HepG2 (cell line): ENCODE data around the gene KAZN. TPM values are rescaled to one million over a fixed set of nuclear protein-coding genes. Genes with fewer than 3 reads are reported as not detected.

Source experiments
- GTF2F1 ChIP-seq: fragments of 150-350 bp; IDR thresholded peaks from 2 replicates; pipeline ENCODE4 v1.6.1; 2014; ENCODE audit warnings: low read length
- HMGA1 ChIP-seq: sonication (generic); formaldehyde crosslinking; conservative IDR thresholded peaks from 2 replicates; pipeline ENCODE4 v1.4.0; 2020; ENCODE audit warnings: missing genetic modification reagents
- NCOA2 ChIP-seq: sonication (generic); formaldehyde crosslinking; IDR thresholded peaks from 2 replicates; pipeline ENCODE4 v1.8.0; 2022; ENCODE audit warnings: inconsistent platforms
- NFYB ChIP-seq: sonication (generic); formaldehyde crosslinking; IDR thresholded peaks from 2 replicates; pipeline ENCODE4 v1.4.0; 2020; ENCODE audit warnings: missing genetic modification reagents
- SNRNP70 ChIP-seq: fragments of 200-400 bp; formaldehyde crosslinking; IDR thresholded peaks from 2 replicates; pipeline ENCODE4 v1.6.1; 2017; ENCODE audit warnings: mild to moderate bottlenecking, low read depth, low read length, moderate library complexity
- SOX13 ChIP-seq, 3 experiments: fragments of 450-650 bp in 1 of 3; sonication (generic) in 1 of 3; formaldehyde crosslinking in 1 of 3; IDR thresholded peaks in 2 of 3; conservative IDR thresholded peaks in 1 of 3; 2 replicates each; pipeline versions ENCODE4 v1.5.0 to v1.6.1; 2016 to 2020; ENCODE audit warnings: antibody characterized with exemption in 1 of 3, mild to moderate bottlenecking in 1 of 3, missing compliant biosample characterization in 1 of 3, missing genetic modification reagents in 1 of 3, moderate library complexity in 1 of 3
- ZNF256 ChIP-seq: sonication (generic); formaldehyde crosslinking; conservative IDR thresholded peaks from 2 replicates; pipeline ENCODE4 v1.4.0; 2020; ENCODE audit warnings: missing genetic modification reagents
- ZNF468 ChIP-seq: sonication (generic); formaldehyde crosslinking; IDR thresholded peaks from 2 replicates; pipeline ENCODE4 v1.8.0; 2022; ENCODE audit warnings: mild to moderate bottlenecking, moderate library complexity, missing genetic modification reagents
- ZNF674 ChIP-seq: sonication (generic); formaldehyde crosslinking; IDR thresholded peaks from 2 replicates; pipeline ENCODE4 v1.5.0; 2020; ENCODE audit warnings: low read depth, mild to moderate bottlenecking, missing genetic modification reagents
- polyA plus RNA-seq, 8 experiments: library from polyadenylated mRNA; depleted of rRNA in 3 of 8; stranded (reverse) in 7 of 8; unstranded in 1 of 8; fragments of >200 nt; fragmentation: Illumina TruSeq in 4 of 8; extraction: Trizol in 4 of 8; gene quantifications; 2 replicates each; pipeline versions ENCODE4 v1.2.1 to v1.2.3, GENCODE V29; 2011 to 2016; ENCODE audit warnings: low read depth in 4 of 8, missing spikeins in 1 of 8, mixed read lengths in 1 of 8; ENCODE audit not compliant: insufficient read depth in 1 of 8
- total RNA-seq, 5 experiments: library from RNA; depleted of rRNA; stranded (reverse); fragments of >200 nt; fragmentation: Illumina TruSeq; extraction: Trizol; gene quantifications; 2 replicates each; pipeline ENCODE4 v1.2.3, GENCODE V29; 2016; ENCODE audit warnings: low read depth in 1 of 5
- TF ChIP-seq, protein P1 (sequence below): IDR thresholded peaks from 2 replicates; pipeline ENCODE4 v1.6.1; 2016; ENCODE audit warnings: low read depth, missing genetic modification reagents, missing compliant biosample characterization
- TF ChIP-seq, protein P2 (sequence below): sonication (generic); formaldehyde crosslinking; IDR thresholded peaks from 2 replicates; pipeline ENCODE4 v1.5.0; 2020; ENCODE audit warnings: mild to moderate bottlenecking, missing genetic modification reagents, borderline replicate concordance
- TF ChIP-seq, protein P3 (sequence below): sonication (generic); formaldehyde crosslinking; IDR thresholded peaks from 2 replicates; pipeline ENCODE4 v1.4.0; 2020; ENCODE audit warnings: missing genetic modification reagents
- TF ChIP-seq, protein P4 (sequence below): sonication (generic); formaldehyde crosslinking; IDR thresholded peaks from 2 replicates; pipeline ENCODE4 v1.4.0; 2020; ENCODE audit warnings: mild to moderate bottlenecking, missing genetic modification reagents
- TF ChIP-seq, protein P5 (sequence below): sonication (generic); formaldehyde crosslinking; IDR thresholded peaks from 2 replicates; pipeline ENCODE4 v1.5.0; 2020; ENCODE audit warnings: missing genetic modification reagents

The KAZN gene
- total and polyA plus RNA-seq, 2 of the 13 experiments (the other 11 are each of a cell fraction or from before 2014, with no cell fraction given): 10.4 to 13.5 TPM

DNA sequence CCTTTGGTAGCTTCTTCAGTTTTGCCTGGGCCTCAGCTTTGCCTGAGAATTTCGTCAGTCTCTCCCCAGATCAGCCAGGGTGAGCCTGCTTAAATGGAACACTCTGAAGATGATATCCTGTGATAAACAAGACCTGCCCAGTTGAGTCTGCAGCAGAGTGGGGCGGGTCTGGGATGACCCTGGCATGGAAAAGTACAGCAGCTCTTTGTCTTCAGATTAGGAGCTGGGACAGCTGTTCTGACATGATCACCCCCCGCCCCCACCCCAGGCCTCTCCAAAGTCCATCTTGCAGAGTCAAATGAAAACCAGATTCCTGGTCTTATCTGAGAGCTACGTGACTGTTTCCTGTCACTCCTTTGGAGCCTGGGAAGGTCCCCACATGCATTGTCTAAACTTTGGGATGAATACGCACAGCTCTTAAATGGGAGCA, 552.9 kb downstream of the KAZN start (continued):
- TF ChIP-seq, protein P1, sequence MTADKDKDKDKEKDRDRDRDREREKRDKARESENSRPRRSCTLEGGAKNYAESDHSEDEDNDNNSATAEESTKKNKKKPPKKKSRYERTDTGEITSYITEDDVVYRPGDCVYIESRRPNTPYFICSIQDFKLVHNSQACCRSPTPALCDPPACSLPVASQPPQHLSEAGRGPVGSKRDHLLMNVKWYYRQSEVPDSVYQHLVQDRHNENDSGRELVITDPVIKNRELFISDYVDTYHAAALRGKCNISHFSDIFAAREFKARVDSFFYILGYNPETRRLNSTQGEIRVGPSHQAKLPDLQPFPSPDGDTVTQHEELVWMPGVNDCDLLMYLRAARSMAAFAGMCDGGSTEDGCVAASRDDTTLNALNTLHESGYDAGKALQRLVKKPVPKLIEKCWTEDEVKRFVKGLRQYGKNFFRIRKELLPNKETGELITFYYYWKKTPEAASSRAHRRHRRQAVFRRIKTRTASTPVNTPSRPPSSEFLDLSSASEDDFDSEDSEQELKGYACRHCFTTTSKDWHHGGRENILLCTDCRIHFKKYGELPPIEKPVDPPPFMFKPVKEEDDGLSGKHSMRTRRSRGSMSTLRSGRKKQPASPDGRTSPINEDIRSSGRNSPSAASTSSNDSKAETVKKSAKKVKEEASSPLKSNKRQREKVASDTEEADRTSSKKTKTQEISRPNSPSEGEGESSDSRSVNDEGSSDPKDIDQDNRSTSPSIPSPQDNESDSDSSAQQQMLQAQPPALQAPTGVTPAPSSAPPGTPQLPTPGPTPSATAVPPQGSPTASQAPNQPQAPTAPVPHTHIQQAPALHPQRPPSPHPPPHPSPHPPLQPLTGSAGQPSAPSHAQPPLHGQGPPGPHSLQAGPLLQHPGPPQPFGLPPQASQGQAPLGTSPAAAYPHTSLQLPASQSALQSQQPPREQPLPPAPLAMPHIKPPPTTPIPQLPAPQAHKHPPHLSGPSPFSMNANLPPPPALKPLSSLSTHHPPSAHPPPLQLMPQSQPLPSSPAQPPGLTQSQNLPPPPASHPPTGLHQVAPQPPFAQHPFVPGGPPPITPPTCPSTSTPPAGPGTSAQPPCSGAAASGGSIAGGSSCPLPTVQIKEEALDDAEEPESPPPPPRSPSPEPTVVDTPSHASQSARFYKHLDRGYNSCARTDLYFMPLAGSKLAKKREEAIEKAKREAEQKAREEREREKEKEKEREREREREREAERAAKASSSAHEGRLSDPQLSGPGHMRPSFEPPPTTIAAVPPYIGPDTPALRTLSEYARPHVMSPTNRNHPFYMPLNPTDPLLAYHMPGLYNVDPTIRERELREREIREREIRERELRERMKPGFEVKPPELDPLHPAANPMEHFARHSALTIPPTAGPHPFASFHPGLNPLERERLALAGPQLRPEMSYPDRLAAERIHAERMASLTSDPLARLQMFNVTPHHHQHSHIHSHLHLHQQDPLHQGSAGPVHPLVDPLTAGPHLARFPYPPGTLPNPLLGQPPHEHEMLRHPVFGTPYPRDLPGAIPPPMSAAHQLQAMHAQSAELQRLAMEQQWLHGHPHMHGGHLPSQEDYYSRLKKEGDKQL: no peak
- TF ChIP-seq, protein P2, sequence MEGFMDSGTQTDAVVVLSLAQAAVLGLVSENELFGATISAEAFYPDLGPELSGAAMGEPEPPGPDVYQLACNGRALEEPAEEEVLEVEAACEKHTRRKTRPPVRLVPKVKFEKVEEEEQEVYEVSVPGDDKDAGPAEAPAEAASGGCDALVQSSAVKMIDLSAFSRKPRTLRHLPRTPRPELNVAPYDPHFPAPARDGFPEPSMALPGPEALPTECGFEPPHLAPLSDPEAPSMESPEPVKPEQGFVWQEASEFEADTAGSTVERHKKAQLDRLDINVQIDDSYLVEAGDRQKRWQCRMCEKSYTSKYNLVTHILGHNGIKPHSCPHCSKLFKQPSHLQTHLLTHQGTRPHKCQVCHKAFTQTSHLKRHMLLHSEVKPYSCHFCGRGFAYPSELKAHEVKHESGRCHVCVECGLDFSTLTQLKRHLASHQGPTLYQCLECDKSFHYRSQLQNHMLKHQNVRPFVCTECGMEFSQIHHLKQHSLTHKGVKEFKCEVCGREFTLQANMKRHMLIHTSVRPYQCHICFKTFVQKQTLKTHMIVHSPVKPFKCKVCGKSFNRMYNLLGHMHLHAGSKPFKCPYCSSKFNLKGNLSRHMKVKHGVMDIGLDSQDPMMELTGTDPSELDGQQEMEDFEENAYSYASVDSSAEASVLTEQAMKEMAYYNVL (CRISPR knock-in tag): 0 out of 2 replicates have a peak, but pooled peaks have one; percentile 35
- TF ChIP-seq, protein P3, sequence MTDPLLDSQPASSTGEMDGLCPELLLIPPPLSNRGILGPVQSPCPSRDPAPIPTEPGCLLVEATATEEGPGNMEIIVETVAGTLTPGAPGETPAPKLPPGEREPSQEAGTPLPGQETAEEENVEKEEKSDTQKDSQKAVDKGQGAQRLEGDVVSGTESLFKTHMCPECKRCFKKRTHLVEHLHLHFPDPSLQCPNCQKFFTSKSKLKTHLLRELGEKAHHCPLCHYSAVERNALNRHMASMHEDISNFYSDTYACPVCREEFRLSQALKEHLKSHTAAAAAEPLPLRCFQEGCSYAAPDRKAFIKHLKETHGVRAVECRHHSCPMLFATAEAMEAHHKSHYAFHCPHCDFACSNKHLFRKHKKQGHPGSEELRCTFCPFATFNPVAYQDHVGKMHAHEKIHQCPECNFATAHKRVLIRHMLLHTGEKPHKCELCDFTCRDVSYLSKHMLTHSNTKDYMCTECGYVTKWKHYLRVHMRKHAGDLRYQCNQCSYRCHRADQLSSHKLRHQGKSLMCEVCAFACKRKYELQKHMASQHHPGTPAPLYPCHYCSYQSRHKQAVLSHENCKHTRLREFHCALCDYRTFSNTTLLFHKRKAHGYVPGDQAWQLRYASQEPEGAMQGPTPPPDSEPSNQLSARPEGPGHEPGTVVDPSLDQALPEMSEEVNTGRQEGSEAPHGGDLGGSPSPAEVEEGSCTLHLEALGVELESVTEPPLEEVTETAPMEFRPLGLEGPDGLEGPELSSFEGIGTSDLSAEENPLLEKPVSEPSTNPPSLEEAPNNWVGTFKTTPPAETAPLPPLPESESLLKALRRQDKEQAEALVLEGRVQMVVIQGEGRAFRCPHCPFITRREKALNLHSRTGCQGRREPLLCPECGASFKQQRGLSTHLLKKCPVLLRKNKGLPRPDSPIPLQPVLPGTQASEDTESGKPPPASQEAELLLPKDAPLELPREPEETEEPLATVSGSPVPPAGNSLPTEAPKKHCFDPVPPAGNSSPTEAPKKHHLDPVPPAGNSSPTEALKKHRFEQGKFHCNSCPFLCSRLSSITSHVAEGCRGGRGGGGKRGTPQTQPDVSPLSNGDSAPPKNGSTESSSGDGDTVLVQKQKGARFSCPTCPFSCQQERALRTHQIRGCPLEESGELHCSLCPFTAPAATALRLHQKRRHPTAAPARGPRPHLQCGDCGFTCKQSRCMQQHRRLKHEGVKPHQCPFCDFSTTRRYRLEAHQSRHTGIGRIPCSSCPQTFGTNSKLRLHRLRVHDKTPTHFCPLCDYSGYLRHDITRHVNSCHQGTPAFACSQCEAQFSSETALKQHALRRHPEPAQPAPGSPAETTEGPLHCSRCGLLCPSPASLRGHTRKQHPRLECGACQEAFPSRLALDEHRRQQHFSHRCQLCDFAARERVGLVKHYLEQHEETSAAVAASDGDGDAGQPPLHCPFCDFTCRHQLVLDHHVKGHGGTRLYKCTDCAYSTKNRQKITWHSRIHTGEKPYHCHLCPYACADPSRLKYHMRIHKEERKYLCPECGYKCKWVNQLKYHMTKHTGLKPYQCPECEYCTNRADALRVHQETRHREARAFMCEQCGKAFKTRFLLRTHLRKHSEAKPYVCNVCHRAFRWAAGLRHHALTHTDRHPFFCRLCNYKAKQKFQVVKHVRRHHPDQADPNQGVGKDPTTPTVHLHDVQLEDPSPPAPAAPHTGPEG (CRISPR knock-in tag): no peak
- TF ChIP-seq SNRNP70 (no peak), HMGA1 (CRISPR knock-in tag) (no peak), ZNF256 (no peak), ZNF674 (no peak), SOX13 (IDR thresholded peaks at IDR 0.05) (peak; percentile 63; the same call in 1 of the 2 replicates), SOX13 (CRISPR knock-in tag; conservative IDR thresholded peaks at IDR 0.05 in 1 of 2, IDR thresholded peaks at IDR 0.05 in 1 of 2) (peak in 1 of 2 experiments; percentile 89; a peak in 2 of 4 replicates), ZNF468 (CRISPR knock-in tag) (no peak), NFYB (CRISPR knock-in tag) (no peak), NCOA2 (CRISPR knock-in tag) (peak; percentile 80; the same call in 1 of the 2 replicates), GTF2F1 (no peak)
- TF ChIP-seq, protein P4, sequence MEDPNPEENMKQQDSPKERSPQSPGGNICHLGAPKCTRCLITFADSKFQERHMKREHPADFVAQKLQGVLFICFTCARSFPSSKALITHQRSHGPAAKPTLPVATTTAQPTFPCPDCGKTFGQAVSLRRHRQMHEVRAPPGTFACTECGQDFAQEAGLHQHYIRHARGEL (CRISPR knock-in tag): no peak
- TF ChIP-seq, protein P5, sequence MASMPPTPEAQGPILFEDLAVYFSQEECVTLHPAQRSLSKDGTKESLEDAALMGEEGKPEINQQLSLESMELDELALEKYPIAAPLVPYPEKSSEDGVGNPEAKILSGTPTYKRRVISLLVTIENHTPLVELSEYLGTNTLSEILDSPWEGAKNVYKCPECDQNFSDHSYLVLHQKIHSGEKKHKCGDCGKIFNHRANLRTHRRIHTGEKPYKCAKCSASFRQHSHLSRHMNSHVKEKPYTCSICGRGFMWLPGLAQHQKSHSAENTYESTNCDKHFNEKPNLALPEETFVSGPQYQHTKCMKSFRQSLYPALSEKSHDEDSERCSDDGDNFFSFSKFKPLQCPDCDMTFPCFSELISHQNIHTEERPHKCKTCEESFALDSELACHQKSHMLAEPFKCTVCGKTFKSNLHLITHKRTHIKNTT (CRISPR knock-in tag): no peak
